ENCODE measurements around the gene MRE11. TPM values are rescaled to one million over a fixed set of nuclear protein-coding genes. Genes with fewer than 3 reads are reported as not detected.
"Not testable (repeated sequence)": the region's sequence is repeated elsewhere in the genome, so short reads cannot be mapped to it uniquely, and the experiment has no call there.

The MRE11 gene
- total RNA-seq, 1 donor from 2014 or later, result 8.1 TPM

- Histone ChIP-seq H3K4me3 (ENCODE audit: low read depth, low read length) (no peak overlapping the region), H3K27me3 (ENCODE audit: control insufficient read depth, insufficient read depth, low read length) (no peaks in the 10 kb centered on the region), H3K36me3 (ENCODE audit: control insufficient read depth, insufficient read depth, low read length) (no peaks in the 10 kb centered on the region)
- DNase-seq (ENCODE audit: low read depth), result no peak
- TF ChIP-seq CTCF (IDR thresholded peaks at IDR 0.05; ENCODE audit: insufficient read depth, low read length, poor library complexity, severe bottlenecking), result no peak
These were observed 19.4 kb upstream of the MRE11 start for GRCh38 chr11:94513091-94513490.

GRCh38 chr11:94511932-94512781 lies 18.5 kb upstream of the MRE11 start, which contains the start of gene C11orf97:
TSS of gene C11orf97 (plus strand) at chr11:94512461. CDS start at chr11:94512529, 68 bp downstream.
- no peak for DNase-seq (ENCODE audit: low read depth)
- no peak for TF ChIP-seq CTCF (IDR thresholded peaks at IDR 0.05; ENCODE audit: insufficient read depth, low read length, poor library complexity, severe bottlenecking)
- Histone ChIP-seq H3K36me3 (ENCODE audit: control insufficient read depth, insufficient read depth, low read length) (no peaks in the 10 kb centered on the region), H3K27me3 (ENCODE audit: control insufficient read depth, insufficient read depth, low read length) (no peaks in the 10 kb centered on the region), H3K4me3 (ENCODE audit: low read depth, low read length) (peak within 1 kb of the TSS; percentile 54)

DNA sequence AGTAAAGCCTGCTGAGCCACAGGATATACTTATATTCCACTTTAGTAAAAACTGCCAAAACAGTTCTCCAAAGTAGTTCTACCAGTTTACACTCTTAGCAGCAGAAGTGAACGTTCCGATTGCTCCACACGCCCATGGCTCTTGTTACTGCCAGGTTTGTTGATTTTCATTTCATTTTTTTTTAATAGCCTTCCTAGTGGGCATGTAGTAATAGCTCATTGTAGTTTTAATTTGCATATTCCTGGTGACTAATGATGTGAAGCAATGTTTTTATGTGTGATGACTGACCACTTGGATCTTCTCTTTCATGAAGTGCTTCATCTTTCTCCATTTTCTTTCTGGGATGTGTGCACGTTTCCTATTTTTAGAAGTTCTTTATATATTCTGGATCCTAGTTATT lies 13.8 kb upstream of the MRE11 start:
- Histone ChIP-seq H3K4me3 (ENCODE audit: low read depth, low read length) (no peak overlapping the region), H3K27me3 (ENCODE audit: control insufficient read depth, insufficient read depth, low read length) (no peaks in the 10 kb centered on the region), H3K36me3 (ENCODE audit: control insufficient read depth, insufficient read depth, low read length) (no peaks in the 10 kb centered on the region)
- DNase-seq (ENCODE audit: low read depth), result no peak
- TF ChIP-seq CTCF (IDR thresholded peaks at IDR 0.05; ENCODE audit: insufficient read depth, low read length, poor library complexity, severe bottlenecking), result no peak

GRCh38 chr11:94506513-94506912 lies 12.9 kb upstream of the MRE11 start:
- DNase-seq (ENCODE audit: low read depth); H3K27me3 ChIP-seq (ENCODE audit: control insufficient read depth, insufficient read depth, low read length); H3K36me3 ChIP-seq (ENCODE audit: control insufficient read depth, insufficient read depth, low read length); H3K4me3 ChIP-seq (ENCODE audit: low read depth, low read length): not testable (repeated sequence)

DNA sequence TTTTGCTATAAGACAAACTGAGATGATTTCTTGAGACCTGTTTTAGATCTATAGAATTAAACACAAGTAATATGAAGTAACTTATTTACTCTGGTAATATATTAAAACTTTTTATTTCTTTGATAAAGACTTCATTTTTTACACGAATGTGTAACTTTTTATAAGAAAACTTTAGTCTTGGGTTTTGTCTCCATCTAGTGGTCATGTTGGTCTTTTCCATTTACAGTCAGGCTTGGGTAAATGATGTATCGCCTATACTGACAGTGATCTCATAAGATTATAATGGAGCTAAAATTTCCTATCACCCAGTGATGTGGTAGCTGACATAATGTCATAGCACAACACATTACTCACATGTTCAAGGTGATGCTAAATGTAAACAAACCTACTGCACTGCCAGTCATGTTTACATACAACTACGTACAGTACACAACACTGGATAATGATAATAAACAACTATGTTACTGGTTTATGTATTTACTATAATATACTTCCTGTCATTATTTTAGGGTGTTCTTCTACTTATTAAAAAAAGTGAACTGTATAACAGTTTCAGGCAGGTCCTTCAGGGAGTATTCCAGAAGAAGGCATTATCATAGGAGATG lies 11.1 kb upstream of the MRE11 start:
- H3K36me3 ChIP-seq (ENCODE audit: control insufficient read depth, insufficient read depth, low read length), result no peaks in the 10 kb centered on the region
- H3K4me3 ChIP-seq (ENCODE audit: low read depth, low read length), result no peak overlapping the region
- H3K27me3 ChIP-seq (ENCODE audit: control insufficient read depth, insufficient read depth, low read length), result no peaks in the 10 kb centered on the region
- peak; percentile 45 for TF ChIP-seq CTCF (IDR thresholded peaks at IDR 0.05; ENCODE audit: insufficient read depth, low read length, poor library complexity, severe bottlenecking)
- no peak for DNase-seq (ENCODE audit: low read depth)

- Histone ChIP-seq H3K27me3 (ENCODE audit: control insufficient read depth, insufficient read depth, low read length) (no peaks in the 10 kb centered on the region), H3K36me3 (ENCODE audit: control insufficient read depth, insufficient read depth, low read length) (no peaks in the 10 kb centered on the region), H3K4me3 (ENCODE audit: low read depth, low read length) (no peak overlapping the region)
- DNase-seq (ENCODE audit: low read depth), result no peak
- TF ChIP-seq CTCF (IDR thresholded peaks at IDR 0.05; ENCODE audit: insufficient read depth, low read length, poor library complexity, severe bottlenecking), result no peak
These were observed 7.9 kb upstream of the MRE11 start for GRCh38 chr11:94501522-94501921.
